A172 (cell line): ENCODE results near the gene LONP1. TPM values are rescaled to one million over a fixed set of nuclear protein-coding genes. Genes with fewer than 3 reads are reported as not detected.
"Not testable (repeated sequence)": the region's sequence is repeated elsewhere in the genome, so short reads cannot be mapped to it uniquely, and the experiment has no call there.

ENCODE experiments used
- DNase-seq: peaks from one replicate; pipeline ENCODE4 v3.0.0-alpha.2; 2015; ENCODE audit warnings: low spot score
- total RNA-seq: library from RNA; depleted of rRNA; stranded (reverse); fragments of >200 nt; shearing (Covaris generic); gene quantifications from 2 replicates; pipeline ENCODE4 v1.2.3, GENCODE V29; 2014; rRNA removed

Gene LONP1, protein sequence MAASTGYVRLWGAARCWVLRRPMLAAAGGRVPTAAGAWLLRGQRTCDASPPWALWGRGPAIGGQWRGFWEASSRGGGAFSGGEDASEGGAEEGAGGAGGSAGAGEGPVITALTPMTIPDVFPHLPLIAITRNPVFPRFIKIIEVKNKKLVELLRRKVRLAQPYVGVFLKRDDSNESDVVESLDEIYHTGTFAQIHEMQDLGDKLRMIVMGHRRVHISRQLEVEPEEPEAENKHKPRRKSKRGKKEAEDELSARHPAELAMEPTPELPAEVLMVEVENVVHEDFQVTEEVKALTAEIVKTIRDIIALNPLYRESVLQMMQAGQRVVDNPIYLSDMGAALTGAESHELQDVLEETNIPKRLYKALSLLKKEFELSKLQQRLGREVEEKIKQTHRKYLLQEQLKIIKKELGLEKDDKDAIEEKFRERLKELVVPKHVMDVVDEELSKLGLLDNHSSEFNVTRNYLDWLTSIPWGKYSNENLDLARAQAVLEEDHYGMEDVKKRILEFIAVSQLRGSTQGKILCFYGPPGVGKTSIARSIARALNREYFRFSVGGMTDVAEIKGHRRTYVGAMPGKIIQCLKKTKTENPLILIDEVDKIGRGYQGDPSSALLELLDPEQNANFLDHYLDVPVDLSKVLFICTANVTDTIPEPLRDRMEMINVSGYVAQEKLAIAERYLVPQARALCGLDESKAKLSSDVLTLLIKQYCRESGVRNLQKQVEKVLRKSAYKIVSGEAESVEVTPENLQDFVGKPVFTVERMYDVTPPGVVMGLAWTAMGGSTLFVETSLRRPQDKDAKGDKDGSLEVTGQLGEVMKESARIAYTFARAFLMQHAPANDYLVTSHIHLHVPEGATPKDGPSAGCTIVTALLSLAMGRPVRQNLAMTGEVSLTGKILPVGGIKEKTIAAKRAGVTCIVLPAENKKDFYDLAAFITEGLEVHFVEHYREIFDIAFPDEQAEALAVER
- total RNA-seq = 120 and 153 TPM in 2 replicates

DNA sequence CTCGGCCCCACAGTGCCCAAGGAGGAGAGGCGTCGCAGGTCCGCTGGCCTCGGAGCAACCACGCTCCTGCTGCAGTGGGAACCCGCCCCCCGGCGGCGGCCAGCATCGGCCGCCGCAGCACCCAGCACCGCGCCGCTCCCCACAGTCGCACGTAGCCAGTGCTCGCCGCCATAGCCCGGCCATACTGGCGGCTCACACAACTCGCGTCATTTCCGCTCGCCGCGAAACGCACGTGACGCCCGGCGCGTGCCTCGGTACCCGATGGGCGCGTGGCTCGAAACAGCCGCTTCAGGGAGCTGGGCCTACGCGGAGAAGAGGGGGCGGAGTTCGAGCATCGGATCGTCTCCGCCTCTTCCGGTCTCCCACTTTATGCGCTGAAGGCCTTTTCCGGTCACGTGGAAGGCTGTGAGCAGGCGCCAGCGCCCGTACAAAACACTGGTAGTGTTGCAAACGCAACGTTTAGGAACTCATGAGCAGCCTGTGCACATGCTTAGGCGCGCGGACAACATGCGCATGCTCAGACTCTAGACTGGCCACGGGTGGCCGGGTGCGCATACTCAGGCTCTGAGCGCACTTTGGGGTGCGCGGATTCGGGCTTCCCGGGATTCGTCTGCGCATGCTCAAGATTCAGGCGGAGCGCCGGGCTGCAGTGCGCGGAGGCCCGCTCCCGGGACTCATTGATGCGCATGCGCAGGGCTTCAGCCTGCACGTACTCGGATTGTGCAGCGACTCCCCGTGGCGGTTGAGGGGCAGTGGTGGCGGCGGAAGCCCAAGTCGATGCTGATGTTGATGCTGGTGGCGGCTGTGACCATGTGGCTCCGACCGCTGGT, at the start of gene LONP1, which contains the start of gene CATSPERD:
Gene LONP1 (minus strand): TSS at position 186 of the 830 bp plus-strand sequence. CDS start 14 bp downstream, at position 172.
Gene CATSPERD (plus strand): TSS at position 677 of the 830 bp plus-strand sequence. CDS start 101 bp downstream, at position 778.
- peak; percentile 99 for DNase-seq

DNA sequence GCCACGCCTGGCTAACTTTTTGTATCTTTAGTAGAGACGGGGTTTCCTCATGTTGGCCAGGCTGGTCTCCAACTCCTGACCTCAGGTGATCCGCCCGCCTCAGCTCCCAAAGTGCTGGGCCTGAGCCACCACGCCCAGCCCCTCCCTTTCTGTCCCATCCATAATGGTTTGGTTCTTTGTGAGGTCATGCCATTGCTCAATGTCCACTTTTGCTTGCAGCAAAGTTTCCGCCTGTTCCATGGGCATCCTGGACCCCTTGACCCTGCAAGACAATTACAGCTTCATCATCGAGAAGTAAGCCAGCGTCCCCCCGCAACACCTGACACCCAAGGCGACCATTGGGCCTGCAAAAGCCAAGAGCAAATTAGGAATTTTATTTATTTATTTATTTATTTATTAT, 48.0 kb upstream of the LONP1 start:
- no peak for DNase-seq

DNA sequence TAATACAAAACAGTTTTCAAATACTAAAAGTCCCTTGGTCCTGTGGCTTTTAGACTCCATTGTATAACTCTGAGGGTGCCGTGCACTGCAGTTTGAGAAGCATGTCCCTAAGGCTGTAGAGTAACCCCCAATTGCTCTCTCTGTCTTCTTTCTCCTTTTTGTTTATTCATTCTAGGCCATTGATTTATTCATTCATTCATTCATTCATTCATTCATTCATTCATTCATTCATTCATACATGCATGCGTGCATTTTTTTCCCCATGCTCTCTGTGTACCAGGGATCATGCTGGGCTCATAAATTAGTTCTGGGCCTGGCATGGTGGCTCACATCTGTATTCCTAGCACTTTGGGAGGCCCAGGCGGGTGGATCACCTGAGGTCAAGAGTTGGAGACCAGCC, 45.3 kb upstream of the LONP1 start:
- DNase-seq = no peak

DNA sequence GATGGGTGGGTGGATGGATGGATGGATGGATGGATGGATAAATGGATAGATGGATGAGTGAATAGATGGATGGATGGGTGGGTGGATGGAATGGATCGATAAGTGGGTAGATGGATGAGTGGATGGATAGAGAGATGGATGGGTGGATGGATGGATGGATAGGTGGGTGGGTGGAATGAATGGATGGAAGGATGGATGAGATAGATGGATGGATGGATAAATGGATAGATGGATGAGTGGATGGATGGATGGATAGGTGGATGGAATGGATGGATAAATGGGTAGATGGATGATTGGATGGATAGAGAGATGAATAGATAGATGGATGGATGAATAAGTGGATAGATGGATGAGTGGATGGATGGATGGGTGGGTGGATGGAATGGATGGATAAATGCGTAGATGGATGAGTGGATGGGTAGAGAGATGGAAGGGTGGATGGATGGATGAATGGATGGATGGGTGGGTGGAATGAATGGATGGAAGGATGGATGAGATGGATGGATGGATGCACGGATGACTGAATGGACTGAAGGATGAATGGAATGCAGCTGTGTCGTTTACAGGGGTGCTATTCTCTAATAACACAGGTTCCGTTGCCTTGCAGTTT, 42.8 kb upstream of the LONP1 start:
- no peak for DNase-seq

DNA sequence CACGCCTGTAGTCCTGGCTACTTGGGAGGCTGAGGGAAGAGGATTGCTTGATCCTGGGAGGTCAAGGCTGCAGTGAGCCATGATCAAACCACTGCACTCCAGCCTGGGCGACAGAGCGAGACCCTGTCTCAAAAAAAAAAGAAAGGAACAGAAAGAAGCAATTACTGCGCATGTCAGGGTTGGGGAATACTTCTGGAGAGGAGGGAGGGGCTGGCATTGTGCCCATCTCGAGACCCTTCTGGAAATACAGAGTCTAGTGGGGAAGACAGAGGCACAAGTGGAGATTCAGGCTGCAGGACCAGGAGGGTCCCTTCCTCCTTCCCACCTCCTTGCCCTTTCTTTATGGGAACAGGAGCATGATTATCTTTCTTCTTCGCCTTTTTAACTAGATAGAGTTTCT, 33.8 kb upstream of the LONP1 start:
- no peak for DNase-seq

DNA sequence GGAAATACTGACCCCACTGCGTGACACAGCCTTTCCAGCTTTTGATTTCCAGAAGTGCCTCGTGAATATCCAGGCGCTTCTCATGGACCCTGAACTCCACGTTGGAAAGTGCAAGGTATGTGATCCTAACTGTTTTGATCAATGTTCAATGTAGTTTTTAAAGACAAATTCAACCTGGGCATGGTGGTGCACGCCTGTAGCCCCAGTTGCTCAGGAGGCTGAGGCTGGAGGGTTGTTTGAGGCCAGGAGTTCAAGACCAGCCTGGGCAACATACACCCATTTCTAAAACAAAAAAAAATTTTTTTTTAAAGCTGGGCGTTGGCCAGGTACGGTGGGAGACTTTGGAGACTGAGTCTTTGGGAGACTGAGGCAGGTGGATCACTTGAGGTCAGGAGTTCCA, 31.8 kb upstream of the LONP1 start:
- DNase-seq = no peak

DNA sequence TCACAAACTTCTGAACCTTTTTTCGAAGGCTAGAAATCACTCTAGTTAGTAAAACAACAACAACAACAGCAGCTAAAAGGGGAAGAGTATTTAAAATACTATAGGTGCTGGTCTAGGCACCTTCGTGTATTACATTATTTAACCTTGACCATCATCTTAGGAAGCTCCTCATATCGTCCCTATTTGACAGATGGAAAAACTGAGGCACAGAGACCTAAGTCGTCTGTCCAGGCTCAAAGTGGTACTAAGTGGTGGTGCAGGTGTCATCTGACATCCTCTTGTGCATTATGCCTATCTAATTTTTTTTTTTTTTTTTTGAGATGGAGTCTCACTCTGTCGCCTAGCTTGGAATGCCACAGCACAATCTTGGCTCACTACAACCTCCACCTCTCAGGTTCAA, 29.6 kb upstream of the LONP1 start:
- no peak for DNase-seq

DNA sequence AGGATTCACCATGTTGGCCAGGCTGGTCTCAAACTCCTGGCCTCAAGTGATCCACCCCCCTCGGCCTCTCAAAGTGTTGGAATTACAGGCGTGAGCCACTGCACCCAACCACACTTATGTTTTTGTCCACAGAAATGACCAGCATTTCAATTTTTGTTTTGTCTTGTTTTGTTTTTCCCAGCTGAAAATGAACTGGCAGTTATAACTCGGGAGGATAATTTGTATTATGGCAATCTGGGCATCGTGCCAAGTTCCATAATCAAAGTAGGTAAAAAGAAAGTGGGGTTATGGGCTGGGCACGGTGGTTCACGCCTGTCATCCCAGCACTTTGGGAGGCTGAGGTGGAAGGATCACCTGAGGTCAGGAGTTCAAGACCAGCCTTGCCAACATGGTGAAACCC, 29.0 kb upstream of the LONP1 start:
- not testable (repeated sequence) for DNase-seq

DNA sequence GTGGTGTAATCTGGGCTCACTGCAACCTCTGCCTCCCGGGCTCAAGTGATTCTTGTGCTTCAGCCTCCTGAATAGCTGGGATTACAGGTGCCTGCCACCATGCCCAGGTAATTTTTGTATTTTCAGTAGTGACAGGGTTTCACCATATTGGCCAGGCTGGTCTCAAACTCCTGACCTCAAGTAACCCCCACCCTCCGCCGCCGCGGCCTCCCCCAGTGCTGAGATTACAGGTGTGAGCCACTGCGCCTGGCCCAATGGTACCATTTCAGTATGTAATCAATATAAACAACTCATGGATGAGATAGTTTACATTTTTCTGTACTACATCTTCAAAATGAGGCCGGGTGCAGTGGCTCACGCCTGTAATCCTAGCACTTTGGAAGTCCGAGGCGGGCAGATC, 25.1 kb upstream of the LONP1 start:
- DNase-seq = not testable (repeated sequence)

DNA sequence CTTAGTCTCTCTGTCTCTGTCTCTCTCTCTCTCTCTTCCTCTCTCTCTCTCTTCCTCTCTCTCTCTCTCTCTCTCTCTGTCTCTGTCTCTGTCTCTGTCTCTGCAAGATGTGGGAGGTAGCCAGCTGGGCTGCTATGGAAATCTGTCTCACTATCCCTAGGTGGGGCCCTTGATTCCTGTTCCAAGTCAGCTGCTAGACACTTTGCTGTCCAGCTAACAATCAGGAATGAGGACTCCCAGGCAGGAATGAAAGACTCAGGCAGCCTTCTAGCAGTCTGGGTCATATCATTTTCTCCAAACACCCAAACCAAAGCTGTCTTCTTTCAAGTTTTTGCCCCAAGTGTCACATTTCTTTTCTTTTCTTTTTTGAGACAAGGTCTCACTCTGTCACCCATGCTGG, 23.7 kb upstream of the LONP1 start:
- DNase-seq = no peak

DNA sequence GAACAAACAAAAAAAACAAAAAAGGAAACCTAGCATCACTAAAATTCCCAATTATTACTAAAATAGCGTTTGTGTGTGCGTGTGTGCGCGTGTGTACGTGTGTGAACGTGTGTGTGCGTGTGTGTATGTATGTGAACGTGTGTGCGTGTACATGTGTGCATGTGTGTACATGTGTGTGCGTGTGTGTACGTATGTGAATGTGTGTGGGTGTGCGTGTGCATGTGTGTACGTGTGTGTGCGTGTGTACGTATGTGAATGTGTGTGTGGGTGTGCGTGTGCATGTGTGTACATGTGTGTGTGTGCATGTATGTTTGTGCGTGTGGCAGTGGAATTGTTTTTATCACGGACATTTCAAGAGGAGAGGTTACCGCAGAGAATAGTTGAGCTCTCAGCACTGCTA, 22.1 kb upstream of the LONP1 start:
- DNase-seq = no peak

DNA sequence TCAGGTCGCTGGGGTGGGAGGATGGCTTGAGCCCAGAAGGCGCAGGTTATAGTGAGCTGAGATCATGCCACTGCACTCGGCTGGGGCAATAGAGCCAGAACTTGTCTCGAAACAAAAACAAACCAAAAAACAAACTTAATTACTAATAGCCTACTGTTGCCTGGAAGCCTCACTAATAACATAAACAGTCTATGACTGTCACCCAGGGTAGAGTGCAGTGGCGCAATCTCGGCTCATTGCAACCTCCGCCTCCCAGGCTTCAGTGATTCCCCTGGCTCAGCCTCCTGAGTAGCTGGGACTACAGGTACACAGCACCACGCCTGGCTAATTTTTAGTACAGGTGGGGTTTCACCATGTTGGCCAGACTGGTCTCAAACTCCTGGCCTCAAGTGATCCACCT, 18.5 kb upstream of the LONP1 start:
- no peak for DNase-seq

DNA sequence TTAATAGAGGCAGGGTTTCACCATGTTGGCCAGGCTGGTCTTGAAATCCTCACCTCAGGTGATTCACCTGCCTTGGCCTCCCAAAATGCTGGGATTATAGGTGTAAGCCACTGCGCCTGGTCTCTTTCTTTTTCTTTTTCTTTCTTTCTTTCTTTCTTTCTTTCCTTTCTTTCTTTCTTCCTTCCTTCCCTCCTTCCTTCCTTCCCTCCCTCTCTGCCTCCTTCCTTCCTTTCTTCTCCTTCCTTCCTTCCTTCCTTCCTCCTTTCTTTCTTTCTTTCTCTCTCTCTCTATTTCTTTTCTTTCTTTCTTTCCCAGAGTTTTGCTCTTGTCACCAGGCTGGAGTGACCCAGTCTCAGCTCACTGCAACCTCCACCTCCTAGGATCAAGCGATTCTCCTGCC, 13.2 kb upstream of the LONP1 start:
- DNase-seq = not testable (repeated sequence)

DNA sequence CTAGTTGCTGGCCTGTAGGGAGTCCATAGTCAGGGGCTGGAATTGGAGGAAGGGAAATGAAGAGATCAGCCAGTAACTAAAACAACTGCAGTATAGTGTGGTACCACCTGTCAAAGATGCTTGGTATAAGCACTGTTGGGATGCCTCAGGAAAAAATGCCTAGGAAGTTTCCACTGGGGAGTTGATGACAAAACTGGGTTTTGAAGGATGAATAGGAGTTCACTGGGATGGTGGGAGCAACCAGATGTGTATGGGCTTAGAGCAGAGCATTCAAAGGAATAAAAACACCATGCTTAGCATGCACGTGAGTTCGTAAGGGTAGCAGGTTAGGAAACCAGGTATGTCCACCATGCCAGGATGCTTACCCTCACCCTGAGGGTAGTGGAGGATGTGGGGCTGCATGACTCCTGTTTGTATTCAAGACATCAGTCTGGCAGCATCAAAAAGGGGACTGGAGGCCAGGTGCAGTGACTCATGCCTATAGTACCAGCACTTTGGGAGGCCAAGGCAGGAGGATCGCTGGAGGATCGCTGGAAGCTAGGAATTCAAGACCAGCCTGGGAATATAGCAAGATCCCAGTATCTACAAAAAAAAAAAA, 7.6 kb upstream of the LONP1 start:
- DNase-seq = no peak

DNA sequence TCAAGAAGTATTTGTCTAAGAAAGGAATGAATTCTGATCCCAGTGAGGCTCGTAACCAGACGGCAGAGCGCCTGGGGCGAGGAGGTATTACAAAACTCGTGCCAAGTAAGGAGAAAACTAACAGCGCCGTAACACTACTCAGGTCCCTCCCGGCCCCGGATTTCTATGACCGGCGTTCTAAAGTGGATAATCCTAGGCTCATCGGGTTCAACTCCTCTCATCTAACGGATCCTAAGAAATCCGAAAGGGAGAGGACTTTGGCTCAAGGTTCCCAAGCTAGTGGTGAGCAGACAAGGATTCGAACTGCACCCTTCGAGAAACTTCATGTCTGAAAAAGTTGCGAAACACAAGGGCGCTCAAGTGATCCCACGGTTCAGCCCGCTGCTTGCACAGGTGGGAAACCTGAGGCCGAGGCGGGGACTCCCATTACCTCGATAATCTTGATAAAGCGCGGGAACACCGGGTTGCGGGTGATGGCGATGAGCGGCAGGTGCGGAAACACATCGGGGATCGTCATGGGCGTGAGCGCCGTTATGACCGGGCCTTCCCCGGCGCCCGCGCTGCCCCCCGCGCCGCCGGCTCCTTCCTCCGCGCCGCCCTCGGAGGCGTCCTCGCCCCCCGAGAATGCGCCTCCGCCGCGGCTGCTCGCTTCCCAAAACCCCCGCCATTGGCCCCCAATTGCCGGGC, 529 bp downstream of the LONP1 start:
- DNase-seq = no peak

DNA sequence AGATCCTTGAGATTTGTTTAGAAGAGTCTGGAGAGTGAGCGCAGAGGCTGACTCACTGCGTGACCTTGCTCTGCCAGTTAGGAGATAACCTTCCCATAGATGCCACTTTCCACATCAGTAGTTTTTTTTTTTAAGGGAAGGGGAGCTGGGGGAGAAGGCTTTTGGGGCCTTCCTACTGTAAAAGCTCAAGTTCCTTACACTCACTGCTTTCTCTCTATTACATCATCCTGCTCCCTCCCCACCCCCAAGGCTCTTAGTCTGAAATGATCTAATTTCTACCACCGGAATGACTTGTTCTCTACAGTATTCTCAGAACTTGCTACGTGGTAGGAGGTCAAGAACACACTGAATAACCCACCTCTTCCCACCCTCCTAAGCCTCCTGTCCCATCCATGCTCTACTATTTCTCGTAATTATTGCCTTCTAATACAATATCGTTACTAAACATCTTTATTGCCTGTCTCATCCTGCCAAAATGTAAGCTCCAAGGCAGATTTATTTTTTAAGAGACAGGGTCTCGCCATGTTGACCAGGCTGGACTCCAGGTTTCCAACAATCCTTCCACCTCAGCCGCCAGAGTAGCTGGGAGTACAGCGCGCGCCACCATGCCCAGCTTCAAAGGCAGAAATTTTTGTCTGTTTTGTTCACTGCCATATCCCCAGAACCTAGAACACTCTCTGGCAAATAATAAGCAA, 1.2 kb downstream of the LONP1 start:
- peak; percentile 74 for DNase-seq

DNA sequence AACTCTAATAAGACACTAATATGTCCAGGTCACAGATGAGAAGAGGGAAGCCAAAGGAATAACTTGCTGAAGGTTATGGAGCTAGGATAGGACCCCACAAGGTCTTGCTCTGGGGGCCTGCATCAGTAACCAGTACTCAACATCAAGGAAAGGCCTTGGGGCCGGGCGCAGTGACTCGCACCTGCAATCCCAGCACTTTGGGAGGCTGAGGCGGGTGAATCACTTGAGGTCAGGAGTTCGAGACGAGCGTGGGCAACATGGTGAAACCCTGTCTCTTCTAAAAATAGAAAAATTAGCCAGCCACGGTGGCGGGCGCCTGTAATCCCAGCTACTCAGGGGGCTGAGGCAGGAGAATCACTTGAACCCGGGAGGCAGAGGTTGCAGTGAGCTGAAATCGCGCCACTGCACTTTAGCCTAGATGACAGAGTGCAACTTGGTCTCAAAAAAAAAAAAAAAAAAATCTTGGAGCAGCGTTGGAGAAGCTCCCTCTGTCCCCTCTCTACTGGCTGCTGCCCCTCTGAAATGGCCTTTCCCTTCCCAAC, 1.8 kb downstream of the LONP1 start:
- DNase-seq = peak; percentile 35

DNA sequence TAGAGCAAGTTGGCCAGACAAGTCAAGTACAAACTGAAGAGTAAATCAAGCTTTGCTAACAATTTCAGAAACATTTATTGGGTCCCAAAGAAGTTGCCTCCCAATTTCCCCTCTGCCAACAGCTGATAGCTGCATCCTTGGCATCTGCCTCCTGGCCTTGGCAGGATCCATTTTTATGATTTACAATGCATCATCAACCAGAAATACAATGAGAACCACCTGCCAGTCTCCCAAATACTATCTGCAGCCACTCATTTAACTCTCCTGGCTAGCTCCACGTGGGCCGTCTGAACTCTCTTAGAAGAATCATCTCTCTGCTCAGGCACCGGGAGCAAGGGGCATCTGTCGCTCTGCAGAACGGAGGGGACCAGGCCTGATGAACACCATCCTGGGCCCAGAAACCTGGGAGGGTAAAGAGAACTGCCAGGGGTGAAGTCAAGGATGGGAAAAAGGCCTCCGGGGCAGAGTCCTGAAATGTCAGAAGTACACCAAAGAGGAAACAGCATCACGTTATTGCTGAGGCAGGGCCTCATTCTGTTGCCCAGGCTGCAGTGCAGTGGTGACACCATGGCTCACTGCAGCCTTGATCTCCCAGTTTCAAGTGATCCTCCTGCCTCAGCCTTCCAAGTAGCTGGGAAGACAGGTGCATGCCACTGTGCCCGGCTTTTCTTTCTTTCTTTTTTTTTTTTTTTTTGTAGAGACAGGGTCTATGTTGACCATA, 2.6 kb downstream of the LONP1 start:
- DNase-seq = no peak

DNA sequence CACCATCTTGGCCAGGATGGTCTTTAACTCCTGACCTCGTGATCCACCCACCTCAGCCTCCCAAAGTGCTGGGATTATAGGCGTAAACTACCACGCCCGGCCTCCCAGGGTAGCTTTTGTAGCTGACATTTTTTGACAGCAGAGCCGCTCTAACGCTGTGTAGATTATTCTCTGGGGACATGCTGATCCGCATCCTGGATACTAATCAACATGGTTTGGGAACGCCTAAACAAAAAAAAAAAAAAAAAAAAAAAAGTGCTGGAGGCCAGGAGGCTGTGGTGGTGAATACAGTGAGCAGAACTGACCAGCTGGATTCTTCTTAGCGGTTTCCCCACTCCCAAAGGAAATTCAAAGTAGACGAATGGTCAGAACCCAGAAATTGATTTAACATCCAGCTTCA, 5.1 kb downstream of the LONP1 start:
- DNase-seq = no peak
